H1 (cell line): Measurements from ENCODE around the gene TPRG1L. TPM values are rescaled to one million over a fixed set of nuclear protein-coding genes. Genes with fewer than 3 reads are reported as not detected.

Experiments
- CTCF ChIP-seq, 3 experiments: IDR thresholded peaks; 1 replicate in 2 of 3; 2 replicates in 1 of 3; pipeline versions ENCODE4 v1.5.1 to v1.6.1; 2011; ENCODE audit warnings: low read length in 3 of 3, mild to moderate bottlenecking in 3 of 3, inconsistent platforms in 2 of 3, low read depth in 1 of 3, moderate library complexity in 1 of 3; ENCODE audit not compliant: insufficient read depth in 1 of 3; ENCODE audit errors: control extremely low read depth in 1 of 3
- PHF8 ChIP-seq: fragments of 200-600 bp; sonication (generic); conservative IDR thresholded peaks from 2 replicates; pipeline ENCODE4 v1.7.1; 2012; ENCODE audit warnings: low read depth, mild to moderate bottlenecking, inconsistent platforms, low read length, moderate library complexity
- SIRT6 ChIP-seq: IDR thresholded peaks from one replicate; pipeline ENCODE4 v1.7.1; 2012; ENCODE audit warnings: low read length, inconsistent platforms
- SP4 ChIP-seq: IDR thresholded peaks from 2 replicates; pipeline ENCODE4 v1.6.1; 2012; ENCODE audit warnings: low read length, inconsistent platforms
- polyA plus RNA-seq, 7 experiments: library from polyadenylated mRNA; depleted of rRNA in 3 of 7; stranded (reverse) in 5 of 7; unstranded in 2 of 7; fragments of >200 nt in 5 of 7; fragments of 200-250 nt in 2 of 7; gene quantifications; 1 replicate in 5 of 7; 2 replicates in 1 of 7; 4 replicates in 1 of 7; pipeline versions ENCODE4 v1.2.1 to v1.2.3, GENCODE V29; 2011 to 2013; ENCODE audit warnings: missing spikeins in 2 of 7, mixed read lengths in 2 of 7
- total RNA-seq: library from RNA; stranded (reverse); fragmentation: NEBNext Ultra II Directional; extraction: Animal tissue kit (Norgen Biotek cat#: 25700); gene quantifications from 2 replicates; pipeline ENCODE4 v1.2.1, GENCODE V29; 2021
- TF ChIP-seq, protein P1 (sequence below): fragments of 300-600 bp; sonication (generic); IDR thresholded peaks from 2 replicates; pipeline ENCODE4 v1.7.1; 2012; ENCODE audit warnings: low read length, moderate library complexity, mild to moderate bottlenecking, inconsistent platforms; ENCODE audit not compliant: insufficient replicate concordance

The TPRG1L gene
- total and polyA plus RNA-seq, 2 of the 8 experiments (the other 6 are each of a cell fraction or from before 2014, with no cell fraction given), result 21.7 to 22.3 TPM

- TF ChIP-seq, protein P1, sequence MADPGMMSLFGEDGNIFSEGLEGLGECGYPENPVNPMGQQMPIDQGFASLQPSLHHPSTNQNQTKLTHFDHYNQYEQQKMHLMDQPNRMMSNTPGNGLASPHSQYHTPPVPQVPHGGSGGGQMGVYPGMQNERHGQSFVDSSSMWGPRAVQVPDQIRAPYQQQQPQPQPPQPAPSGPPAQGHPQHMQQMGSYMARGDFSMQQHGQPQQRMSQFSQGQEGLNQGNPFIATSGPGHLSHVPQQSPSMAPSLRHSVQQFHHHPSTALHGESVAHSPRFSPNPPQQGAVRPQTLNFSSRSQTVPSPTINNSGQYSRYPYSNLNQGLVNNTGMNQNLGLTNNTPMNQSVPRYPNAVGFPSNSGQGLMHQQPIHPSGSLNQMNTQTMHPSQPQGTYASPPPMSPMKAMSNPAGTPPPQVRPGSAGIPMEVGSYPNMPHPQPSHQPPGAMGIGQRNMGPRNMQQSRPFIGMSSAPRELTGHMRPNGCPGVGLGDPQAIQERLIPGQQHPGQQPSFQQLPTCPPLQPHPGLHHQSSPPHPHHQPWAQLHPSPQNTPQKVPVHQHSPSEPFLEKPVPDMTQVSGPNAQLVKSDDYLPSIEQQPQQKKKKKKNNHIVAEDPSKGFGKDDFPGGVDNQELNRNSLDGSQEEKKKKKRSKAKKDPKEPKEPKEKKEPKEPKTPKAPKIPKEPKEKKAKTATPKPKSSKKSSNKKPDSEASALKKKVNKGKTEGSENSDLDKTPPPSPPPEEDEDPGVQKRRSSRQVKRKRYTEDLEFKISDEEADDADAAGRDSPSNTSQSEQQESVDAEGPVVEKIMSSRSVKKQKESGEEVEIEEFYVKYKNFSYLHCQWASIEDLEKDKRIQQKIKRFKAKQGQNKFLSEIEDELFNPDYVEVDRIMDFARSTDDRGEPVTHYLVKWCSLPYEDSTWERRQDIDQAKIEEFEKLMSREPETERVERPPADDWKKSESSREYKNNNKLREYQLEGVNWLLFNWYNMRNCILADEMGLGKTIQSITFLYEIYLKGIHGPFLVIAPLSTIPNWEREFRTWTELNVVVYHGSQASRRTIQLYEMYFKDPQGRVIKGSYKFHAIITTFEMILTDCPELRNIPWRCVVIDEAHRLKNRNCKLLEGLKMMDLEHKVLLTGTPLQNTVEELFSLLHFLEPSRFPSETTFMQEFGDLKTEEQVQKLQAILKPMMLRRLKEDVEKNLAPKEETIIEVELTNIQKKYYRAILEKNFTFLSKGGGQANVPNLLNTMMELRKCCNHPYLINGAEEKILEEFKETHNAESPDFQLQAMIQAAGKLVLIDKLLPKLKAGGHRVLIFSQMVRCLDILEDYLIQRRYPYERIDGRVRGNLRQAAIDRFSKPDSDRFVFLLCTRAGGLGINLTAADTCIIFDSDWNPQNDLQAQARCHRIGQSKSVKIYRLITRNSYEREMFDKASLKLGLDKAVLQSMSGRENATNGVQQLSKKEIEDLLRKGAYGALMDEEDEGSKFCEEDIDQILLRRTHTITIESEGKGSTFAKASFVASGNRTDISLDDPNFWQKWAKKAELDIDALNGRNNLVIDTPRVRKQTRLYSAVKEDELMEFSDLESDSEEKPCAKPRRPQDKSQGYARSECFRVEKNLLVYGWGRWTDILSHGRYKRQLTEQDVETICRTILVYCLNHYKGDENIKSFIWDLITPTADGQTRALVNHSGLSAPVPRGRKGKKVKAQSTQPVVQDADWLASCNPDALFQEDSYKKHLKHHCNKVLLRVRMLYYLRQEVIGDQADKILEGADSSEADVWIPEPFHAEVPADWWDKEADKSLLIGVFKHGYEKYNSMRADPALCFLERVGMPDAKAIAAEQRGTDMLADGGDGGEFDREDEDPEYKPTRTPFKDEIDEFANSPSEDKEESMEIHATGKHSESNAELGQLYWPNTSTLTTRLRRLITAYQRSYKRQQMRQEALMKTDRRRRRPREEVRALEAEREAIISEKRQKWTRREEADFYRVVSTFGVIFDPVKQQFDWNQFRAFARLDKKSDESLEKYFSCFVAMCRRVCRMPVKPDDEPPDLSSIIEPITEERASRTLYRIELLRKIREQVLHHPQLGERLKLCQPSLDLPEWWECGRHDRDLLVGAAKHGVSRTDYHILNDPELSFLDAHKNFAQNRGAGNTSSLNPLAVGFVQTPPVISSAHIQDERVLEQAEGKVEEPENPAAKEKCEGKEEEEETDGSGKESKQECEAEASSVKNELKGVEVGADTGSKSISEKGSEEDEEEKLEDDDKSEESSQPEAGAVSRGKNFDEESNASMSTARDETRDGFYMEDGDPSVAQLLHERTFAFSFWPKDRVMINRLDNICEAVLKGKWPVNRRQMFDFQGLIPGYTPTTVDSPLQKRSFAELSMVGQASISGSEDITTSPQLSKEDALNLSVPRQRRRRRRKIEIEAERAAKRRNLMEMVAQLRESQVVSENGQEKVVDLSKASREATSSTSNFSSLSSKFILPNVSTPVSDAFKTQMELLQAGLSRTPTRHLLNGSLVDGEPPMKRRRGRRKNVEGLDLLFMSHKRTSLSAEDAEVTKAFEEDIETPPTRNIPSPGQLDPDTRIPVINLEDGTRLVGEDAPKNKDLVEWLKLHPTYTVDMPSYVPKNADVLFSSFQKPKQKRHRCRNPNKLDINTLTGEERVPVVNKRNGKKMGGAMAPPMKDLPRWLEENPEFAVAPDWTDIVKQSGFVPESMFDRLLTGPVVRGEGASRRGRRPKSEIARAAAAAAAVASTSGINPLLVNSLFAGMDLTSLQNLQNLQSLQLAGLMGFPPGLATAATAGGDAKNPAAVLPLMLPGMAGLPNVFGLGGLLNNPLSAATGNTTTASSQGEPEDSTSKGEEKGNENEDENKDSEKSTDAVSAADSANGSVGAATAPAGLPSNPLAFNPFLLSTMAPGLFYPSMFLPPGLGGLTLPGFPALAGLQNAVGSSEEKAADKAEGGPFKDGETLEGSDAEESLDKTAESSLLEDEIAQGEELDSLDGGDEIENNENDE, result no peak
- TF ChIP-seq CTCF (IDR thresholded peaks at IDR 0.05; ENCODE audit: control extremely low read depth in 1 of 3, insufficient read depth in 1 of 3, low read depth in 1 of 3, low read length in 3 of 3) (no peak), SIRT6 (no peak), SP4 (no peak), PHF8 (no peak)
- TF ChIP-seq, all 59 proteins: peak for 0
Measured at GRCh38 chr1:3638676-3639075, 13.9 kb downstream of the TPRG1L start (continued).
